GM06990 (cell line): ENCODE measurements around the gene TNFRSF12A.
"Not testable (repeated sequence)": the region's sequence is repeated elsewhere in the genome, so short reads cannot be mapped to it uniquely, and the experiment has no call there.

Source experiments
- DNase-seq: peaks from one replicate; pipeline ENCODE4 v3.0.0-alpha.2; 2011; ENCODE audit not compliant: insufficient read length; ENCODE audit errors: extremely low read depth
- H3K27me3 ChIP-seq: replicated peaks from 2 replicates; pipeline ENCODE4 v1.6.0; 2011; ENCODE audit warnings: low read length; ENCODE audit not compliant: control insufficient read depth, insufficient read depth
- H3K36me3 ChIP-seq: 2 replicates; pipeline ENCODE4 v1.5.1; 2011; ENCODE audit warnings: low read length; ENCODE audit not compliant: control insufficient read depth, insufficient read depth
- H3K4me3 ChIP-seq: replicated peaks from 2 replicates; pipeline ENCODE4 v1.5.1; 2011; ENCODE audit warnings: low read depth, mild to moderate bottlenecking, control low read depth, low read length
- TF ChIP-seq, protein P1 (sequence below): IDR thresholded peaks from 2 replicates; pipeline ENCODE4 v1.5.1; 2011; ENCODE audit warnings: low read length, control low read depth, mild to moderate bottlenecking, inconsistent platforms; ENCODE audit not compliant: insufficient read depth, poor library complexity, severe bottlenecking

Gene TNFRSF12A

DNA sequence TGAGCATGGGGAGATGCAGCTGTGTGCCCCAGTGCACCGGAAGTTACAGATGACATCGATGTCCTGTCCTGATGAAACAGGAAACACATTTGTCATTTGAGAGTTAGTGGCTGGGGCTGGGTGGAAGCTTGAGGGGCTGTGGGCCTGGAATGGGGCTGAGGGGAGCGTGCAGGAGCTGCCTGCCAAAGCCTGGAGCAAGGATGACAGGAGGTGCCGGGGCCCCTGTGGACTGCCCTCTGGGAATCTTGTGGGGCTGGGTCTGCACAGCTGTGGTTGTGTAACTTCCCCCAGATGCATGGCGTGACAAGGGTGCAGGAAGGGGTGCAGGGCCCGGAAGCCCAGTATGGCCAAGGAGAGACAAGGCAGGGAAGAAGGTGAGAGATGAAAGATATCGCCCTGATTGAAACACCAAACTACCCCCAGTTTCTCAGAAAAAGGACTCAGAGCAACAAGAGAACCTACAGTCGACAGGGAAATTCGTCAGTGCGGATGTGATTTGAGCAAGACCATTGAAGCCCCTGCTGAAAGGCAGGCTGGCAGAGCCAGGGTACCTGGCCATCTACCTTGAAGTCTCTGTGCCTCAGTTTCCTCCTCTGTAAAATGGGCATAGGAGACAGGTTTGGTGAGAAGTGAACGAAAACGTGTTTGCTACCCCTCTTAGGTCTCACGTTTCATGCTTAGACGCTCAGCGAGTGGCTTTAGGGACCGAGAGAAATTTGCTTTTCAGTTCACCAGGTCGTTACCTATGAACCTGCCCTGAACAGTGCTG lies 35.0 kb downstream of the TNFRSF12A start:
- DNase-seq, result no peak
- TF ChIP-seq, protein P1, sequence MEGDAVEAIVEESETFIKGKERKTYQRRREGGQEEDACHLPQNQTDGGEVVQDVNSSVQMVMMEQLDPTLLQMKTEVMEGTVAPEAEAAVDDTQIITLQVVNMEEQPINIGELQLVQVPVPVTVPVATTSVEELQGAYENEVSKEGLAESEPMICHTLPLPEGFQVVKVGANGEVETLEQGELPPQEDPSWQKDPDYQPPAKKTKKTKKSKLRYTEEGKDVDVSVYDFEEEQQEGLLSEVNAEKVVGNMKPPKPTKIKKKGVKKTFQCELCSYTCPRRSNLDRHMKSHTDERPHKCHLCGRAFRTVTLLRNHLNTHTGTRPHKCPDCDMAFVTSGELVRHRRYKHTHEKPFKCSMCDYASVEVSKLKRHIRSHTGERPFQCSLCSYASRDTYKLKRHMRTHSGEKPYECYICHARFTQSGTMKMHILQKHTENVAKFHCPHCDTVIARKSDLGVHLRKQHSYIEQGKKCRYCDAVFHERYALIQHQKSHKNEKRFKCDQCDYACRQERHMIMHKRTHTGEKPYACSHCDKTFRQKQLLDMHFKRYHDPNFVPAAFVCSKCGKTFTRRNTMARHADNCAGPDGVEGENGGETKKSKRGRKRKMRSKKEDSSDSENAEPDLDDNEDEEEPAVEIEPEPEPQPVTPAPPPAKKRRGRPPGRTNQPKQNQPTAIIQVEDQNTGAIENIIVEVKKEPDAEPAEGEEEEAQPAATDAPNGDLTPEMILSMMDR, result no peak
- no peaks in the 10 kb centered on the region for H3K27me3 ChIP-seq

DNA sequence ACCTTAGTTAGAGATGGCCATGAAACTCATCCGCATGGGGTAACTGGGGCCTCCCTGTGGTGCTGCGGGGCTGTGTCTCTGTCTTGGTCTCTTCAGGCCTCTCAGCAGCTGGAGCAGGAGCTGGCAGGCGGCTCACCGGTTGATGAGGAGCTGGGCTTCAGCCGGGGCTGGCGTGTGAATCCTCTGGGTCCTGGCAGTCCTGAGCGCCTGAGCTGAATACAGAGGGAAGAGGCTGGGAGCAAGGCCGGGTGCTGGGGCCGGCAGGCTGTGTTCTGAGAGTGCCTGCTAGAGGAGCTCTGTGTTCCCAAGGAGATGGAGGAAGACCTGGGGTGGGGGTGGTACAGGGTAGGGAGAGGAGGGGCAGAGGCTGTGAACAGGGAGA lies 35.6 kb downstream of the TNFRSF12A start:
- H3K4me3 ChIP-seq, H3K27me3 ChIP-seq, DNase-seq, H3K36me3 ChIP-seq: not testable (repeated sequence)

More for the DNA sequence above, 35.0 kb downstream of the TNFRSF12A start:
- Histone ChIP-seq H3K4me3 (no peak overlapping the region), H3K36me3 (no peaks in the 10 kb centered on the region; the same call in 1 of the 2 replicates)

DNA sequence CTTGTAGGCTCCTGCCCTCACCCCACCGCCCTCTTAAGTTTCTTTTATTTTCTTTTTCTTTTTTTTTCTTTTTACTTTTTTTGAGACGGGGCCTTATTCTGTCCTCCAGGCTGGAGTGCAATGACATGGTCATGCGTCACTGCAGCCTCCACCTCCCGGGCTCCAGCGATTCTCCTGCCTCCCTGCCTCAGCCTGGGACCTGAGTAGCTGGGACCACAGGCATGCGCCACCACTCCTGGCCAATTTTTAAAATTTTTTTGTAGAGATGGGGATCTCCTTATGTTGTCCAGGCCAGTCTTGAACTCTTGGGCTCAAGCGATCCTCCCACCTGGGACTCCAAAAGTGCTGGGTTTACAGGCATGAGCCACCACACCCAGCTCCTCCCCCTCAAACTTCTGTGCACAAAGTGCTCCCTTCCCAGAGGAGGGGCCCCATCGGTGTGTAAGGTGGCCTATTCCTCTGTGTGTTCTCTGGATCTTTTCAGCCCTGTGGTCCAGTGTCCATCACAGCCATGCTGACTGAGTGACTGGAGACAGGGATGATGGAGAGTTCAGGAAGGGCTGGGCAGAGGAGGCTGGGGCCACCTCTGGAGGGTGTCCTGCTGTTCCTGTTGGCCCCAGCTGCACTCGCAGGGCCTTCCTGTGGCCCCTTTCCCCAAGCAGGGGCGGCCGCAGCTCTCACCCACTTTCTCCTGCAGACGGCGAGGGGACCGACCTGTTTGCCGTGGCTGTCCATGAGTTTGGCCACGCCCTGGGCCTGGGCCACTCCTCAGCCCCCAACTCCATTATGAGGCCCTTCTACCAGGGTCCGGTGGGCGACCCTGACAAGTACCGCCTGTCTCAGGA lies 36.4 kb downstream of the TNFRSF12A start:
- DNase-seq, result no peak
- no peaks in the 10 kb centered on the region for H3K27me3 ChIP-seq
- TF ChIP-seq, protein P1, result no peak
- no peaks in the 10 kb centered on the region; the same call in 1 of the 2 replicates for H3K36me3 ChIP-seq
- H3K4me3 ChIP-seq, result no peak overlapping the region

DNA sequence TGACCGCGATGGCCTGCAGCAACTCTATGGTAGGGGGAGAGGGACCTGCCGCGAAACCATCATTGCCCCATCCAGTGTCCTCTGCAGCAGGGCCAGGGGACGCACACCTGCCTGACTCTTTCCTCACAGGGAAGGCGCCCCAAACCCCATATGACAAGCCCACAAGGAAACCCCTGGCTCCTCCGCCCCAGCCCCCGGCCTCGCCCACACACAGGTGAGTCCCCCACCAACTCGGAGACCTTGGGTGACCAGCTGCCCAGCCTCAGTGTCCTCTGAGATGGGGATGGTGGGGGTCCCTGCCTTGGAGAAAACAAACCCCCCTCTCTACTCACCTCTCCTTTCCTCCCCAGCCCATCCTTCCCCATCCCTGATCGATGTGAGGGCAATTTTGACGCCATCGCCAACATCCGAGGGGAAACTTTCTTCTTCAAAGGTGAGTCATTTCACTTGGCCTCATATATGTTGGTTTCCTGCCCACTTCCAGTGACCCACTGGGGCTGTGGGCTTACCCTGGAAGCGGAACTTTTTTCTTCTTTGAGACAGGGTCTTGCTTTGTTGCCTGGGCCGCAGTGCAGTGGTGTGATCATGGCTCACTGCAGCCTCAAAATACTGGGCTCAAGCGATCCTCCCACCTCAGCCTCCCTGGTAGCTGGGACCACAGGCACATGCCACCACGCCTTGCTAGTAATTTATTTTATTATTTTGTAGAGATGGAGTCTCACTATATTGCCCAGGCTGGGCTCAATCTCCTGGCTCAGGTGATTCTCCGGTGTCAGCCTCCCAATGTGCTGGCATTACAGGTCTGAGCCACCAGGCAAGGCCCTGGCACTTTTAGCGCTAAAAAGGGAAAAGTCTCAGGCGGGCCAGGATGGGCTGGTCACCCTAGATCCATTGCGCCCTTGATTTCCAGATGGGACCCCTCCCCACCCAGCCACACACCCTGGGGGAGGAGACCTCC lies 37.3 kb downstream of the TNFRSF12A start:
- Histone ChIP-seq H3K36me3 (no peaks in the 10 kb centered on the region; the same call in 1 of the 2 replicates), H3K27me3 (no peaks in the 10 kb centered on the region), H3K4me3 (peak overlapping the region; percentile 98)
- no peak for DNase-seq
- TF ChIP-seq, protein P1, result no peak

DNA sequence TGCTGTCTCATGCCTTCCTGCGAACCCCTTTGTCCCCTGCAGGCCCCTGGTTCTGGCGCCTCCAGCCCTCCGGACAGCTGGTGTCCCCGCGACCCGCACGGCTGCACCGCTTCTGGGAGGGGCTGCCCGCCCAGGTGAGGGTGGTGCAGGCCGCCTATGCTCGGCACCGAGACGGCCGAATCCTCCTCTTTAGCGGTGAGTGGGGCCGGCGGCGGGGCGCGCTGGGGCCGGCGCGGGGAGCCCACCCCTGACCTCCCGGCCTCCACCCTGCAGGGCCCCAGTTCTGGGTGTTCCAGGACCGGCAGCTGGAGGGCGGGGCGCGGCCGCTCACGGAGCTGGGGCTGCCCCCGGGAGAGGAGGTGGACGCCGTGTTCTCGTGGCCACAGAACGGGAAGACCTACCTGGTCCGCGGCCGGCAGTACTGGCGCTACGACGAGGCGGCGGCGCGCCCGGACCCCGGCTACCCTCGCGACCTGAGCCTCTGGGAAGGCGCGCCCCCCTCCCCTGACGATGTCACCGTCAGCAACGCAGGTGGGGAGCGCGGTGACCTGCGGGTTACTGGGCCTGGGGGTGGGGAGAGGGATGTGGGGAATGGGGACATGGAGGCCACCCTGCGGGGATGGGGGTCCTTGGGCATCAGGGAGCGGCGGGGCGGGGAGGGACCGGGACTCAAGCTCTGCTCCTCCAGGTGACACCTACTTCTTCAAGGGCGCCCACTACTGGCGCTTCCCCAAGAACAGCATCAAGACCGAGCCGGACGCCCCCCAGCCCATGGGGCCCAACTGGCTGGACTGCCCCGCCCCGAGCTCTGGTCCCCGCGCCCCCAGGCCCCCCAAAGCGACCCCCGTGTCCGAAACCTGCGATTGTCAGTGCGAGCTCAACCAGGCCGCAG lies 38.2 kb downstream of the TNFRSF12A start:
- TF ChIP-seq, protein P1, result peak; percentile 54
- Histone ChIP-seq H3K36me3 (no peaks in the 10 kb centered on the region; the same call in 1 of the 2 replicates), H3K4me3 (peak overlapping the region; percentile 98), H3K27me3 (no peaks in the 10 kb centered on the region)
- peak; percentile 53 for DNase-seq
